WTC11 (cell line): Measurements from ENCODE around the gene STAG1.
"Not testable (repeated sequence)": the region's sequence is repeated elsewhere in the genome, so short reads cannot be mapped to it uniquely, and the experiment has no call there.

Experiments used
- ATF2 ChIP-seq: sonication (generic); formaldehyde crosslinking; IDR thresholded peaks from 2 replicates; pipeline ENCODE4 v1.8.1; 2022; ENCODE audit warnings: low read depth, missing genetic modification reagents, borderline replicate concordance
- E2F4 ChIP-seq: sonication (generic); formaldehyde crosslinking; IDR thresholded peaks from 2 replicates; pipeline ENCODE4 v1.8.1; 2022; ENCODE audit warnings: low read depth, mild to moderate bottlenecking, moderate library complexity, missing genetic modification reagents, borderline replicate concordance
- E2F5 ChIP-seq: sonication (generic); formaldehyde crosslinking; IDR thresholded peaks from 2 replicates; pipeline ENCODE4 v1.8.1; 2022; ENCODE audit warnings: mild to moderate bottlenecking, moderate library complexity, missing genetic modification reagents
- IRF2 ChIP-seq: sonication (generic); formaldehyde crosslinking; IDR thresholded peaks from 2 replicates; pipeline ENCODE4 v1.8.0; 2022; ENCODE audit warnings: low read depth, missing genetic modification reagents, borderline replicate concordance
- SP1 ChIP-seq: sonication (generic); formaldehyde crosslinking; conservative IDR thresholded peaks from 2 replicates; pipeline ENCODE4 v1.8.1; 2022; ENCODE audit warnings: missing genetic modification reagents
- USF2 ChIP-seq: sonication (generic); formaldehyde crosslinking; IDR thresholded peaks from 2 replicates; pipeline ENCODE4 v1.8.1; 2023; ENCODE audit warnings: mild to moderate bottlenecking, missing genetic modification reagents, moderate library complexity
- TF ChIP-seq, protein P1 (sequence below): fragments of 200-600 bp; IDR thresholded peaks from 2 replicates; pipeline ENCODE4 v1.8.0; 2022; ENCODE audit warnings: antibody characterized with exemption
- TF ChIP-seq, protein P2 (sequence below): sonication (generic); formaldehyde crosslinking; conservative IDR thresholded peaks from 2 replicates; pipeline ENCODE4 v1.8.1; 2023; ENCODE audit warnings: mild to moderate bottlenecking, low read depth, missing genetic modification reagents, moderate library complexity

- TF ChIP-seq, protein P1, sequence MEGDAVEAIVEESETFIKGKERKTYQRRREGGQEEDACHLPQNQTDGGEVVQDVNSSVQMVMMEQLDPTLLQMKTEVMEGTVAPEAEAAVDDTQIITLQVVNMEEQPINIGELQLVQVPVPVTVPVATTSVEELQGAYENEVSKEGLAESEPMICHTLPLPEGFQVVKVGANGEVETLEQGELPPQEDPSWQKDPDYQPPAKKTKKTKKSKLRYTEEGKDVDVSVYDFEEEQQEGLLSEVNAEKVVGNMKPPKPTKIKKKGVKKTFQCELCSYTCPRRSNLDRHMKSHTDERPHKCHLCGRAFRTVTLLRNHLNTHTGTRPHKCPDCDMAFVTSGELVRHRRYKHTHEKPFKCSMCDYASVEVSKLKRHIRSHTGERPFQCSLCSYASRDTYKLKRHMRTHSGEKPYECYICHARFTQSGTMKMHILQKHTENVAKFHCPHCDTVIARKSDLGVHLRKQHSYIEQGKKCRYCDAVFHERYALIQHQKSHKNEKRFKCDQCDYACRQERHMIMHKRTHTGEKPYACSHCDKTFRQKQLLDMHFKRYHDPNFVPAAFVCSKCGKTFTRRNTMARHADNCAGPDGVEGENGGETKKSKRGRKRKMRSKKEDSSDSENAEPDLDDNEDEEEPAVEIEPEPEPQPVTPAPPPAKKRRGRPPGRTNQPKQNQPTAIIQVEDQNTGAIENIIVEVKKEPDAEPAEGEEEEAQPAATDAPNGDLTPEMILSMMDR: not testable (repeated sequence)
- TF ChIP-seq E2F5 (CRISPR knock-in tag); IRF2 (CRISPR knock-in tag); SP1 (CRISPR knock-in tag); E2F4 (CRISPR knock-in tag); ATF2 (CRISPR knock-in tag); USF2: not testable (repeated sequence)
- TF ChIP-seq, protein P2, sequence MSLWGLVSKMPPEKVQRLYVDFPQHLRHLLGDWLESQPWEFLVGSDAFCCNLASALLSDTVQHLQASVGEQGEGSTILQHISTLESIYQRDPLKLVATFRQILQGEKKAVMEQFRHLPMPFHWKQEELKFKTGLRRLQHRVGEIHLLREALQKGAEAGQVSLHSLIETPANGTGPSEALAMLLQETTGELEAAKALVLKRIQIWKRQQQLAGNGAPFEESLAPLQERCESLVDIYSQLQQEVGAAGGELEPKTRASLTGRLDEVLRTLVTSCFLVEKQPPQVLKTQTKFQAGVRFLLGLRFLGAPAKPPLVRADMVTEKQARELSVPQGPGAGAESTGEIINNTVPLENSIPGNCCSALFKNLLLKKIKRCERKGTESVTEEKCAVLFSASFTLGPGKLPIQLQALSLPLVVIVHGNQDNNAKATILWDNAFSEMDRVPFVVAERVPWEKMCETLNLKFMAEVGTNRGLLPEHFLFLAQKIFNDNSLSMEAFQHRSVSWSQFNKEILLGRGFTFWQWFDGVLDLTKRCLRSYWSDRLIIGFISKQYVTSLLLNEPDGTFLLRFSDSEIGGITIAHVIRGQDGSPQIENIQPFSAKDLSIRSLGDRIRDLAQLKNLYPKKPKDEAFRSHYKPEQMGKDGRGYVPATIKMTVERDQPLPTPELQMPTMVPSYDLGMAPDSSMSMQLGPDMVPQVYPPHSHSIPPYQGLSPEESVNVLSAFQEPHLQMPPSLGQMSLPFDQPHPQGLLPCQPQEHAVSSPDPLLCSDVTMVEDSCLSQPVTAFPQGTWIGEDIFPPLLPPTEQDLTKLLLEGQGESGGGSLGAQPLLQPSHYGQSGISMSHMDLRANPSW (CRISPR knock-in tag): not testable (repeated sequence)
Measured at GRCh38 chr3:136514533-136514932, 237.6 kb downstream of the STAG1 start.
